K562 (cell line): ENCODE measurements around the gene ACAT2. TPM values are rescaled to one million over a fixed set of nuclear protein-coding genes. Genes with fewer than 3 reads are reported as not detected.

Source experiments
- ATF3 ChIP-seq, 2 experiments: fragments of 450-650 bp in 1 of 2; sonication (generic) in 1 of 2; formaldehyde crosslinking in 1 of 2; IDR thresholded peaks in 1 of 2; conservative IDR thresholded peaks in 1 of 2; 2 replicates each; pipeline versions ENCODE4 v1.6.1 to v1.8.1; 2016 to 2023; ENCODE audit warnings: mild to moderate bottlenecking in 2 of 2, moderate library complexity in 2 of 2, inconsistent platforms in 1 of 2, missing genetic modification reagents in 1 of 2
- CEBPB ChIP-seq: fragments of 450-650 bp; IDR thresholded peaks from 2 replicates; pipeline ENCODE4 v1.6.1; 2016; ENCODE audit warnings: missing genetic modification characterization, missing compliant biosample characterization
- CEBPG ChIP-seq, 3 experiments: fragments of 200-800 bp in 1 of 3; sonication (Bioruptor generic) in 1 of 3; sonication (generic) in 1 of 3; formaldehyde crosslinking in 1 of 3; IDR thresholded peaks in 2 of 3; conservative IDR thresholded peaks in 1 of 3; 2 replicates each; pipeline versions ENCODE4 v1.6.1 to v1.8.0; 2016 to 2022; ENCODE audit warnings: missing compliant biosample characterization in 2 of 3, missing genetic modification characterization in 2 of 3, mild to moderate bottlenecking in 1 of 3, missing genetic modification reagents in 1 of 3
- EGR1 ChIP-seq: fragments of 450-650 bp; conservative IDR thresholded peaks from 2 replicates; pipeline ENCODE4 v1.6.1; 2017; ENCODE audit warnings: mild to moderate bottlenecking
- ETS1 ChIP-seq: conservative IDR thresholded peaks from 2 replicates; pipeline ENCODE4 v1.6.1; 2011; ENCODE audit warnings: low read depth, mild to moderate bottlenecking, low read length; ENCODE audit not compliant: control insufficient read depth
- FOXA1 ChIP-seq: fragments of 450-650 bp; IDR thresholded peaks from 2 replicates; pipeline ENCODE4 v1.6.1; 2016; ENCODE audit warnings: mild to moderate bottlenecking, borderline replicate concordance
- GABPA ChIP-seq: fragments of 200-800 bp; sonication (Bioruptor generic); conservative IDR thresholded peaks from 2 replicates; pipeline ENCODE4 v1.6.1; 2016; ENCODE audit warnings: low read depth, missing genetic modification characterization, missing compliant biosample characterization
- HMG20A ChIP-seq: fragments of 450-650 bp; formaldehyde crosslinking; conservative IDR thresholded peaks from 2 replicates; pipeline ENCODE4 v1.4.0; 2020; ENCODE audit warnings: mild to moderate bottlenecking, mixed read lengths
- HOMEZ ChIP-seq: fragments of 250-450 bp; sonication (Bioruptor Pico); IDR thresholded peaks from 2 replicates; pipeline ENCODE4 v1.4.0; 2020; ENCODE audit warnings: mild to moderate bottlenecking, moderate library complexity
- HSF4 ChIP-seq: fragments of 250-450 bp; sonication (Bioruptor Pico); IDR thresholded peaks from 2 replicates; pipeline ENCODE4 v2.1.2; 2022; ENCODE audit warnings: mild to moderate bottlenecking, moderate library complexity, borderline replicate concordance
- LARP7 ChIP-seq: fragments of 450-650 bp; IDR thresholded peaks from 2 replicates; pipeline ENCODE4 v1.6.1; 2016
- MECOM ChIP-seq: fragments of 250-450 bp; sonication (Bioruptor Pico); IDR thresholded peaks from 2 replicates; pipeline ENCODE4 v1.8.0; 2022; ENCODE audit warnings: inconsistent platforms
- MEIS2 ChIP-seq: fragments of 450-650 bp; IDR thresholded peaks from 2 replicates; pipeline ENCODE4 v1.6.1; 2014; ENCODE audit warnings: mild to moderate bottlenecking; ENCODE audit not compliant: partially characterized antibody
- MTF1 ChIP-seq: fragments of 250-450 bp; sonication (Bioruptor Pico); IDR thresholded peaks from 2 replicates; pipeline ENCODE4 v1.9.0; 2021; ENCODE audit warnings: moderate library complexity, mild to moderate bottlenecking, inconsistent platforms, borderline replicate concordance
- MYC ChIP-seq, 2 experiments: fragments of 250-450 bp in 1 of 2; sonication (Bioruptor Pico) in 1 of 2; IDR thresholded peaks; 2 replicates each; pipeline versions ENCODE4 v1.5.1 to v1.6.1; 2012 to 2021; ENCODE audit warnings: low read depth in 2 of 2, borderline replicate concordance in 1 of 2, improper control_type of control experiment in 1 of 2, low read length in 1 of 2, mild to moderate bottlenecking in 1 of 2, moderate library complexity in 1 of 2
- NONO ChIP-seq, 2 experiments: fragments of 200-400 bp in 1 of 2; fragments of 450-650 bp in 1 of 2; formaldehyde crosslinking in 1 of 2; IDR thresholded peaks; 2 replicates each; pipeline ENCODE4 v1.6.1; 2017; ENCODE audit warnings: low read depth in 2 of 2, mild to moderate bottlenecking in 2 of 2, moderate library complexity in 2 of 2, low read length in 1 of 2
- NR2C1 ChIP-seq, 2 experiments: fragments of 450-650 bp; IDR thresholded peaks; 2 replicates each; pipeline ENCODE4 v1.6.1; 2017; ENCODE audit warnings: mild to moderate bottlenecking in 2 of 2, antibody characterized with exemption in 1 of 2, inconsistent platforms in 1 of 2, missing compliant biosample characterization in 1 of 2, missing genetic modification characterization in 1 of 2
- PTBP1 ChIP-seq: fragments of 200-400 bp; formaldehyde crosslinking; IDR thresholded peaks from 2 replicates; pipeline ENCODE4 v1.6.1; 2017; ENCODE audit warnings: low read depth, low read length
- PURB ChIP-seq: sonication (generic); formaldehyde crosslinking; IDR thresholded peaks from 2 replicates; pipeline ENCODE4 v1.9.0; 2021; ENCODE audit warnings: low read depth, mild to moderate bottlenecking, missing genetic modification reagents
- THRAP3 ChIP-seq: fragments of 450-650 bp; IDR thresholded peaks from 2 replicates; pipeline ENCODE4 v1.6.1; 2016; ENCODE audit warnings: mild to moderate bottlenecking, inconsistent platforms, borderline replicate concordance
- ZC3H4 ChIP-seq: sonication (generic); formaldehyde crosslinking; IDR thresholded peaks from 2 replicates; pipeline ENCODE4 v1.9.0; 2021; ENCODE audit warnings: missing genetic modification reagents, borderline replicate concordance
- ZFP30 ChIP-seq: fragments of 250-450 bp; sonication (Bioruptor Pico); IDR thresholded peaks from 2 replicates; pipeline ENCODE4 v1.8.0; 2022; ENCODE audit warnings: moderate library complexity, mild to moderate bottlenecking, inconsistent platforms, borderline replicate concordance
- ZNF274 ChIP-seq: IDR thresholded peaks from 2 replicates; pipeline ENCODE4 v1.6.1; 2011; ENCODE audit warnings: low read depth, mild to moderate bottlenecking, low read length, moderate library complexity, borderline replicate concordance
- ZNF785 ChIP-seq: fragments of 250-450 bp; sonication (Bioruptor Pico); IDR thresholded peaks from 2 replicates; pipeline ENCODE4 v1.4.0; 2020; ENCODE audit warnings: mild to moderate bottlenecking
- polyA plus RNA-seq, 8 experiments: library from polyadenylated mRNA; depleted of rRNA in 4 of 8; stranded (reverse) in 5 of 8; unstranded in 3 of 8; fragments of >200 nt; fragmentation: Nextera tagmentation in 2 of 8; fragmentation: Illumina TruSeq in 1 of 8; extraction: Ambion mirVana in 2 of 8; extraction: Trizol in 1 of 8; gene quantifications; 2 replicates each; pipeline versions ENCODE4 v1.2.1 to v1.2.3, GENCODE V29; 2011 to 2014; ENCODE audit warnings: inconsistent platforms in 1 of 8, missing spikeins in 1 of 8
- total RNA-seq, 7 experiments: library from RNA; depleted of rRNA in 6 of 7; stranded (reverse); fragments of >200 nt in 6 of 7; fragmentation: Illumina TruSeq in 2 of 7; extraction: Trizol in 2 of 7; gene quantifications; 2 replicates each; pipeline versions ENCODE4 v1.2.1 to v1.2.3, GENCODE V29; 2011 to 2021; ENCODE audit warnings: low replicate concordance in 1 of 7

Gene ACAT2
- total and polyA plus RNA-seq, 9 of the 15 experiments (the other 6 are each of a cell fraction or from before 2014, with no cell fraction given): 63.0 to 309 (median 144) TPM

- TF ChIP-seq NR2C1 (IDR thresholded peaks at IDR 0.05): no peak
- no peak for TF ChIP-seq NR2C1 (tag; IDR thresholded peaks at IDR 0.05)
- no peak for TF ChIP-seq PTBP1
- no peak for TF ChIP-seq HMG20A (CRISPR knock-in tag)
- no peak for TF ChIP-seq ZNF785
- no peak for TF ChIP-seq HSF4 (CRISPR knock-in tag)
- no peak for TF ChIP-seq EGR1
- TF ChIP-seq PURB (CRISPR knock-in tag): no peak
- TF ChIP-seq GABPA (tag): peak; percentile 27; the same call in 1 of the 2 replicates
- TF ChIP-seq MYC (IDR thresholded peaks at IDR 0.05; ENCODE audit: low read depth, low read length): no peak; the same call in 1 of the 2 replicates
- no peak for TF ChIP-seq MYC (CRISPR knock-in tag; IDR thresholded peaks at IDR 0.05; ENCODE audit: borderline replicate concordance, low read depth)
- TF ChIP-seq CEBPB (tag): peak; percentile 86
- no peak for TF ChIP-seq ZFP30 (CRISPR knock-in tag)
- no peak; the same call in 1 of the 2 replicates for TF ChIP-seq CEBPG (CRISPR knock-in tag; IDR thresholded peaks at IDR 0.05)
- TF ChIP-seq CEBPG (tag; conservative IDR thresholded peaks at IDR 0.05 in 1 of 2, IDR thresholded peaks at IDR 0.05 in 1 of 2): peak; percentile 93
- no peak for TF ChIP-seq HOMEZ (CRISPR knock-in tag)
- no peak for TF ChIP-seq THRAP3
- TF ChIP-seq FOXA1: no peak
- TF ChIP-seq ATF3 (IDR thresholded peaks at IDR 0.05): peak; percentile 47; the same call in 1 of the 2 replicates
- no peak for TF ChIP-seq ATF3 (CRISPR knock-in tag; conservative IDR thresholded peaks at IDR 0.05)
- no peak for TF ChIP-seq MTF1 (CRISPR knock-in tag)
- TF ChIP-seq LARP7: no peak
- no peak for TF ChIP-seq ZNF274
- TF ChIP-seq MECOM (CRISPR knock-in tag): 0 out of 2 replicates have a peak, but pooled peaks have one; percentile 21
- no peak for TF ChIP-seq ETS1
- no peak for TF ChIP-seq ZC3H4 (CRISPR knock-in tag)
- TF ChIP-seq NONO (IDR thresholded peaks at IDR 0.05; ENCODE audit: low read depth in 2 of 2, low read length in 1 of 2): no peak
- TF ChIP-seq MEIS2: peak; percentile 66
Observed at GRCh38 chr6:159805440-159806020, 43.7 kb downstream of the ACAT2 start (continued).
